Muscle layer of duodenum (tissue), 2 donors: Measurements from ENCODE around the gene FOXA2.

Source experiments
- H3K27ac ChIP-seq: one replicate; pipeline ENCODE4 v1.7.0; 2013; ENCODE audit warnings: mild to moderate bottlenecking, low read length
- H3K27me3 ChIP-seq: one replicate; pipeline ENCODE4 v1.7.0; 2013; ENCODE audit warnings: low read depth, mild to moderate bottlenecking, control low read depth, low read length
- H3K36me3 ChIP-seq, 2 donors: one replicate each; pipeline ENCODE4 v1.7.0; 2013; ENCODE audit warnings: low read length in 2 of 2, control low read depth in 1 of 2, mild to moderate bottlenecking in 1 of 2; ENCODE audit not compliant: insufficient read depth in 2 of 2, control insufficient read depth in 1 of 2
- H3K4me1 ChIP-seq, 2 donors: one replicate each; pipeline ENCODE4 v1.7.0; 2013; ENCODE audit warnings: low read length in 2 of 2, mild to moderate bottlenecking in 2 of 2, control low read depth in 1 of 2, moderate library complexity in 1 of 2; ENCODE audit not compliant: insufficient read depth in 2 of 2, control insufficient read depth in 1 of 2
- H3K4me3 ChIP-seq, 2 donors: one replicate each; pipeline ENCODE4 v1.7.0; 2013; ENCODE audit warnings: low read length in 2 of 2, low read depth in 1 of 2, mild to moderate bottlenecking in 1 of 2
- H3K9me3 ChIP-seq, 2 donors: one replicate each; pipeline ENCODE4 v1.7.0; 2013; ENCODE audit warnings: low read length in 2 of 2, control low read depth in 1 of 2, mild to moderate bottlenecking in 1 of 2; ENCODE audit not compliant: control insufficient read depth in 1 of 2
- donor health status: healthy.

Gene FOXA2

GRCh38 chr20:22532598-22532997 is 51.8 kb downstream of the FOXA2 start:
- no peaks in the 10 kb centered on the region for H3K9me3 ChIP-seq
- H3K27me3 ChIP-seq: no peaks in the 10 kb centered on the region
- H3K36me3 ChIP-seq: no peaks in the 10 kb centered on the region
- H3K4me1 ChIP-seq: no peaks in the 10 kb centered on the region
- H3K27ac ChIP-seq: no peak overlapping the region
- H3K4me3 ChIP-seq: no peak overlapping the region

GRCh38 chr20:22531756-22532155 is 52.6 kb downstream of the FOXA2 start:
- Histone ChIP-seq H3K4me1 (no peaks in the 10 kb centered on the region), H3K27me3 (no peaks in the 10 kb centered on the region), H3K4me3 (no peak overlapping the region), H3K9me3 (no peaks in the 10 kb centered on the region), H3K36me3 (no peaks in the 10 kb centered on the region), H3K27ac (no peak overlapping the region)

DNA sequence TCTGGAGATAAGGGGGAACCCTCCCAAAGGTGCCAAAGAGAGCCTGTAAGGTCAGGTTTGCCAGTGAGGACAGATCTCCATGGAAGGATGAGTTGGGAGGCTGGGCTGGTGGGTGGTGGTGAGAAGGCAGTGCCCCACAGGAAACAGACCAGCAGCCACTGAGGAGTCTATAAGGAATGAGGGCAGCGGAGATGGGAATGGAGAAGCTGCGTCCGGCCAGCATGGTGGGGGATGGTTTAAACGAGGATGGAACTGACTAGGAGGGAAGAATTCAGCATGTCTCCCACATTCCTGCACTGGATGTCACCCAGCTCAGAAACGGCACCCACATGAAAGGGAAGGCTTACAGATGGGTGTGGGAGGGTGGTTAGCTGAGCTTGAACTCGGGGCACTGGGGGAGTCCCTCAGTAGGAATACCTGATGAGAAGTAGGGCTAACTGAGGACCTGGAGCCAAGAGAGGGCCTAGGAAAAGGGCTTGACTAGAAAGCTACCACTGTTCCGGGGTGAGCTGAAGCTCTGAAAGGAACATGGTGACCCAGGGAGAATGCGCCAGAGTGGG is 53.2 kb downstream of the FOXA2 start:
- H3K36me3 ChIP-seq: no peaks in the 10 kb centered on the region
- no peaks in the 10 kb centered on the region for H3K27me3 ChIP-seq
- H3K9me3 ChIP-seq: no peaks in the 10 kb centered on the region

More for the DNA sequence above, 53.2 kb downstream of the FOXA2 start:
- H3K4me3 ChIP-seq: no peak overlapping the region
- no peaks in the 10 kb centered on the region for H3K4me1 ChIP-seq
- no peak overlapping the region for H3K27ac ChIP-seq
